PC-9 (cell line): ENCODE data around the gene CYBRD1. TPM values are rescaled to one million over a fixed set of nuclear protein-coding genes. Genes with fewer than 3 reads are reported as not detected.

Source experiments
- BruUV-seq: library from RNA; stranded (reverse); fragments of 400-500 nt; replicated peaks from 2 replicates; lab custom pipeline; 2021; lab: Mats Ljungman, UMichigan
- CTCF ChIA-PET: fragments of 300-600 bp; sonication (Branson Sonifier 250); formaldehyde crosslinking; loops from one replicate; lab custom pipeline; 2022; ENCODE audit warnings: antibody characterized with exemption; lab: Charles Lee
- POLR2A ChIA-PET: fragments of 300-600 bp; sonication (Branson Sonifier 250); formaldehyde crosslinking; loops from one replicate; lab custom pipeline; 2022; ENCODE audit warnings: antibody characterized with exemption; ENCODE audit not compliant: unreplicated experiment; lab: Charles Lee
- DNase-seq, 2 experiments: peaks; one replicate each; pipeline versions ENCODE4 v3.0.0 to v3.0.0-alpha.2; 2015 to 2022; ENCODE audit warnings: mixed read lengths in 1 of 2
- H2AFZ ChIP-seq: fragments of 200-600 bp; sonication (generic); 2 replicates; pipeline ENCODE4 v1.8.1; 2017; ENCODE audit warnings: antibody characterized with exemption
- H3F3A ChIP-seq: fragments of 200-600 bp; sonication (generic); 2 replicates; pipeline ENCODE4 v1.8.1; 2017; ENCODE audit warnings: antibody characterized with exemption, mild to moderate bottlenecking, low read depth; ENCODE audit not compliant: insufficient read depth
- H3K27ac ChIP-seq: fragments of 200-600 bp; sonication (generic); 2 replicates; pipeline ENCODE4 v1.6.1; 2016; ENCODE audit warnings: mixed run types
- H3K27me3 ChIP-seq: fragments of 200-600 bp; sonication (generic); 2 replicates; pipeline ENCODE4 v1.6.1; 2016; ENCODE audit warnings: low read depth, mixed run types; ENCODE audit not compliant: insufficient read depth
- H3K36me3 ChIP-seq: fragments of 200-600 bp; sonication (generic); 2 replicates; pipeline ENCODE4 v1.6.1; 2016; ENCODE audit warnings: low read depth, mixed run types
- H3K4me1 ChIP-seq: fragments of 200-600 bp; sonication (generic); replicated peaks from 2 replicates; pipeline ENCODE4 v1.6.1; 2016; ENCODE audit warnings: mixed run types; ENCODE audit not compliant: insufficient read depth
- H3K4me2 ChIP-seq: fragments of 200-600 bp; sonication (generic); 2 replicates; pipeline ENCODE4 v1.6.1; 2017; ENCODE audit warnings: mixed run types
- H3K4me3 ChIP-seq: fragments of 200-600 bp; sonication (generic); 2 replicates; pipeline ENCODE4 v1.6.1; 2016; ENCODE audit warnings: mixed run types
- H3K79me2 ChIP-seq: fragments of 200-600 bp; sonication (generic); 2 replicates; pipeline ENCODE4 v1.6.1; 2017; ENCODE audit warnings: low read depth, mixed run types
- H3K9me2 ChIP-seq: fragments of 200-600 bp; sonication (generic); 2 replicates; pipeline ENCODE4 v1.8.1; 2017; ENCODE audit warnings: mild to moderate bottlenecking; ENCODE audit not compliant: insufficient read depth
- H3K9me3 ChIP-seq: fragments of 200-600 bp; sonication (generic); 2 replicates; pipeline ENCODE4 v1.8.1; 2016; ENCODE audit warnings: low read depth; ENCODE audit not compliant: insufficient read depth
- H4K20me1 ChIP-seq: fragments of 200-600 bp; sonication (generic); 2 replicates; pipeline ENCODE4 v1.8.1; 2017; ENCODE audit not compliant: insufficient read depth
- CTCF ChIP-seq: fragments of 200-600 bp; sonication (generic); conservative IDR thresholded peaks from 2 replicates; pipeline ENCODE4 v1.6.1; 2017; ENCODE audit warnings: mixed run types, antibody characterized with exemption, mild to moderate bottlenecking, moderate library complexity
- EZH2 ChIP-seq: fragments of 200-600 bp; sonication (generic); IDR thresholded peaks from 2 replicates; pipeline ENCODE4 v1.8.0; 2017; ENCODE audit warnings: antibody characterized with exemption, low read depth
- intact Hi-C: fragments of 100-400 bp; cut with micrococcal nuclease; formaldehyde crosslinking; loops from one replicate; pipeline ENCODE4 v1.10.0; 2022; ENCODE audit not compliant: unreplicated experiment
- total RNA-seq: library from RNA; stranded (reverse); gene quantifications from 2 replicates; pipeline ENCODE4 v1.2.3, GENCODE V29; 2021

Gene CYBRD1
- total RNA-seq, 1 experiment from 2014 or later, result 125 TPM

DNA sequence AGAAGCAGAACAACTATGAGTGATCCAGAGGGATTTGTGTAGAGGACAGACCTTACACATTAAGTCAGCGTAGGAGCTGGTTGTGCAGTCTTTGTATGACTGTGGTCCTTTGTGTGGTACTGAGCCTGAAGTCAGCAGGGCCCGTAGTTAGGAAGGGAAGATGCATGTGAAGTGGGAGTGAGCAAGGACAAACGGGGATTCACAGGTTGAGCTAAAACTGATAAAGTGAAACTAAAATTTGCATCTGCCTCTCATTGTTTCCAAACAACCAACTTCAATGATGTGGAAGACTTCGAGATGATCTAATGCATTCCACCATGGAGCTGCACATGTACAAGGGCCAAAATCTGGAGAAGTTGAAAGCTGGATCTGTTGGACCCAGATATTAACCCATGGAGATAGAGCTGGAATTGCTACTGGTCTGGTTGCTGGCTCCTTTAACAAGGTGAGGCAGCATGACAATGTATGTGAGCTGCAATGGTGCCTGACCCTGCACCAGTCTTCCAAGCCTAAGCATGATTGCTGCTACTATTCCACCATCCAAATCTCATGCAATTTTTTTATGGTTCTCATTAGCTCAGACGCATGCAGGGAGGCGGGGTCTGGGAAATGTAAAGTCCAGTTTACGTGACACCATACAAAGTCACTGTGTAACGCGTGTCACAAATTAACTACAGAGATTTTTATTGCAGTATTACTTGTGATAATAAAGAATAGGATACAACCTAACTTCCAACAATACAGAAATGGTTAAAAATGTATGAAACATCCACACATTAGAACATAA lies 12.1 kb upstream of the CYBRD1 start:
- CTCF ChIA-PET, result no interaction called here
- no peaks in the 10 kb centered on the region for H3F3A ChIP-seq
- H3K27me3 ChIP-seq, result no peaks in the 10 kb centered on the region
- H3K9me2 ChIP-seq, result no peaks in the 10 kb centered on the region
- no peak overlapping the region for H2AFZ ChIP-seq
- BruUV-seq, result no TSS peak
- intact Hi-C loops, result no loop called here
- POLR2A ChIA-PET, result interaction anchor here (0.7 kb wide), 1 partner anchor 75 kb away, joined by 6 read pairs; no protein-coding TSS in a partner anchor
- H3K4me1 ChIP-seq, result no peaks in the 10 kb centered on the region
- no peak overlapping the region for H3K27ac ChIP-seq
- H3K9me3 ChIP-seq, result no peaks in the 10 kb centered on the region
- no peaks in the 10 kb centered on the region for H3K79me2 ChIP-seq
- DNase-seq, result peak in 1 of 2 experiments; percentile 30
- H4K20me1 ChIP-seq, result no peaks in the 10 kb centered on the region
- H3K4me3 ChIP-seq, result no peak overlapping the region
- TF ChIP-seq EZH2 (no peak), CTCF (no peak)
- no peak overlapping the region for H3K4me2 ChIP-seq
- no peaks in the 10 kb centered on the region for H3K36me3 ChIP-seq

GRCh38 chr2:171512014-171512413 lies 10.3 kb upstream of the CYBRD1 start:
- TF ChIP-seq CTCF (no peak), EZH2 (no peak)
- intact Hi-C loops, result no loop called here

GRCh38 chr2:171512683-171513195 lies 9.5 kb upstream of the CYBRD1 start:
- DNase-seq, result peak in 1 of 2 experiments; percentile 10
- TF ChIP-seq CTCF (no peak), EZH2 (no peak)
- Histone ChIP-seq H3K4me1 (0 out of 2 replicates have a peak, but pooled peaks cover 4% of the 10 kb centered on the region), H3K9me2 (no peaks in the 10 kb centered on the region), H3K27ac (no peak overlapping the region), H3K36me3 (no peaks in the 10 kb centered on the region), H3K9me3 (no peaks in the 10 kb centered on the region), H3K4me3 (no peak overlapping the region), H2AFZ (no peak overlapping the region), H3F3A (no peaks in the 10 kb centered on the region), H3K4me2 (no peak overlapping the region), H3K27me3 (no peaks in the 10 kb centered on the region), H4K20me1 (no peaks in the 10 kb centered on the region), H3K79me2 (no peaks in the 10 kb centered on the region)
- POLR2A ChIA-PET, result interaction anchor here (0.7 kb wide), 1 partner anchor 27 kb away, joined by 16 read pairs; no protein-coding TSS in a partner anchor
- intact Hi-C loops, result no loop called here
- CTCF ChIA-PET, result no interaction called here
- BruUV-seq, result no TSS peak

More at GRCh38 chr2:171512014-171512413, 10.3 kb upstream of the CYBRD1 start:
- ChIA-PET POLR2A (no interaction called here), CTCF (no interaction called here)
- Histone ChIP-seq H3K79me2 (no peaks in the 10 kb centered on the region), H2AFZ (no peak overlapping the region), H3K4me1 (0 out of 2 replicates have a peak, but pooled peaks cover 4% of the 10 kb centered on the region), H3K9me3 (no peaks in the 10 kb centered on the region), H3K36me3 (no peaks in the 10 kb centered on the region), H4K20me1 (no peaks in the 10 kb centered on the region), H3K27ac (no peak overlapping the region), H3K9me2 (no peaks in the 10 kb centered on the region), H3K4me3 (no peak overlapping the region), H3K4me2 (no peak overlapping the region), H3K27me3 (no peaks in the 10 kb centered on the region), H3F3A (no peaks in the 10 kb centered on the region)
- no TSS peak for BruUV-seq
- peak in 1 of 2 experiments; percentile 19 for DNase-seq
